ENCODE results near the gene MEPE. TPM values are rescaled to one million over a fixed set of nuclear protein-coding genes. Genes with fewer than 3 reads are reported as not detected.

MEPE gene
- total and polyA plus RNA-seq, 2 of the 8 experiments (the other 6 are each of a cell fraction or from before 2014, with no cell fraction given), result not detected

- TF ChIP-seq NRF1 (IDR thresholded peaks at IDR 0.05; ENCODE audit: low read depth, low read length) (no peak), YY1 (IDR thresholded peaks at IDR 0.05; ENCODE audit: low read depth, low read length) (no peak), RFX5 (IDR thresholded peaks at IDR 0.05; ENCODE audit: borderline replicate concordance, low read depth, low read length) (no peak), SIRT6 (IDR thresholded peaks at IDR 0.05; ENCODE audit: low read length) (no peak), TAF1 (IDR thresholded peaks at IDR 0.05; ENCODE audit: low read depth, low read length) (no peak), SIX5 (IDR thresholded peaks at IDR 0.05; ENCODE audit: low read depth, low read length) (no peak), CHD7 (IDR thresholded peaks at IDR 0.05; ENCODE audit: insufficient replicate concordance, low read length) (no peak), ASH2L (IDR thresholded peaks at IDR 0.05; ENCODE audit: low read length) (no peak)
Observed at GRCh38 chr4:87886083-87886482, 53.3 kb downstream of the MEPE start (continued).
